Left ventricle myocardium superior (tissue), 1 donor: ENCODE measurements around the gene COMP. TPM values are rescaled to one million over a fixed set of nuclear protein-coding genes. Genes with fewer than 3 reads are reported as not detected.

Experiments used
- ATAC-seq: fragments of 200-7000 bp; cut with Tn5 transposase; one replicate; pipeline ENCODE4 v1.9.1; 2020; ENCODE audit warnings: mild to moderate bottlenecking, moderate library complexity
- DNase-seq: peaks from one replicate; pipeline ENCODE4 v3.0.0-alpha.2; 2020
- intact Hi-C: fragments of 100-400 bp; cut with micrococcal nuclease; formaldehyde crosslinking; loops from one replicate; pipeline ENCODE4 v1.11.0; 2022
- total RNA-seq: library from RNA; stranded (reverse); fragmentation: NEBNext Ultra II Directional; extraction: Animal tissue kit (Norgen Biotek cat#: 25700); gene quantifications from one replicate; pipeline ENCODE4 v1.2.1, GENCODE V29; 2021
- donor health status: DM: no; HTN: yes; CAD: no; lungs with severe emphysema.

Gene COMP
- total RNA-seq, 1 donor from 2014 or later, result not detected

DNA sequence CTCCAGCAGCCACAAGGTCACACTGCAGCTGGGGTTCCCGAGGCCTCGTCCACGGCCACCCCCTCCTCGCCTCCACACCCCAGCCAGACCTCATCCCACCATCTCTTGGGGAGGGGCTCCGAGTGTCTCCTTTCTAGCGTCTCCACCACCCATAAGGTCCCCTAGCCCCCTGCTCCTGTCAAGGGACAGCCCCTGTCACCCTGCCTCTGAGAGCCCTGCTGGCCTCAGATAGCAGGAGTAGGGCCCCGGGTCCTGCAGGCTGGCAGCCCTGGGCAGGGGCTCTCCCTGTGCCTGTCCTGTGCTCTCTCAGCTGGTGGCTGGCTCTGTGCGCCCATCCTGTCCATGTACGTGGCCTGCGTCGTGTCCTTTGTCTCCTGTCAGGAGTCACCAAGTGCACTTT lies 17.0 kb downstream of the COMP start:
- intact Hi-C loops, result no loop called here
- no peak for ATAC-seq
- DNase-seq, result no peak

DNA sequence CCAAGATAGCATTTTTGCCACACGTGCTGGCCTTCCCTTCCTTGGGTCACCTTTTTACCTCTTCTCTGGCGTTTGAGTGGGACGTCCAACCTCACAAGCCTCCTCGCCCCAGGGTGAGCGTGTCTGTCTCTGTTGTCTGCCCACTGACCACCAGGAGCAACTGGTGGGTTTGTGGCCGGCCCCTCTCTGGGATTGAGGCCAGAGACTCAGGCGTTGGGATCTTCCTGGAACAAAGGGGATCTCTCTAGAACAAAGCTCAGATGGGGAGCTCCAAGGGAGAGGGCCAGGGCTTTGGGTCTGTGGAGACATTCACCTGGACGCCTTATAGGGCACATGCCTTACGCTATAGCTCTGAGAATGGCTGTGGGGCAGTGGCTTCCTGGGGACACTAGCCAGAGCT lies 17.4 kb downstream of the COMP start:
- ATAC-seq (no peak), DNase-seq (no peak)
- intact Hi-C loops, result no loop called here

DNA sequence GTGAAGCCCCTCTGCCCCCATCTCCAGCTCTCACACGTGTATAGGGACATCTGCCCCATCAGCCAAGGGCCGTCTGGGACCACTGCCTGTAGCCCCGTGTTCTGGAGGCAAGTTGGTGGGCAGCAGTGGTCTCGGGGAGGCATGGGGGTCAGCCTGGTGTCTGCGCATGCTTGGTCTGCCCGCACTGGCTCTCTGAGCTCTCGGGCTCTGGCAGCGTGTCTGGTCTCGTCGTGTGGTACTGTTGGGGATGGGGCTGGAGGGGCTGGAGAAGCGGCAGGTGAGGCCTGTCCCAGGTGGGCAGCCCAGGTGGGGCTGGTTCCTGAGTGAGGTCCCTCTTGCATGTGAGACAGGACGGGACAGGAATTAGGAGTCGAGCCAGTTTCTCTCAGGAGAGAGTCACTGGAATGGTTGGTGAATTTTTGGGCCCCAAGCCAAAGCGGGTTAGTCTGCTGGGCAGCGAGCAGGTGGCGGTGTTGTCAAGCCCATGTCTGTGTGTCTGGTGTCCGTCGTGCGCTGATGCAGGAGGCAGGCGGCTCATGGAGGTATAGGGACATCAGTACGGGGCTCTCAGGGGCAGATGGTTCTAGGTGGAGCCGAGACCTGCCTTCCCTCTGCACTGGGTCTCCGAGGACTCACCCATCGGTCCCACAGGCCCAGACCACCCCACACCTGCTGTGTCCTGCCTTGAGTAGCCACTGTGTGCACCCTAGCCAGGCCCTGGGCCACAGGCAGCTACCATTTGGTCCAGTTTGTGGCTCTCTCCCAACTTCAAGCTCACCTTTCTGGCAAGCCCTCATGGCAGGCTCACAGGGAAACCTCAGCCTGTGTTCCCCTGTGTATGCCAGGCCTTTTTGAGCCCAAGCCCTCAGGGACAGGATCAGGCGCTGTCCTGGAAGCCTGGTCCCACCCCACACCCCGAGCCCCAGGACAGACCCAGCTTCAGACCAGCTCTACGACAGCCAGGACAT lies 18.2 kb downstream of the COMP start:
- intact Hi-C loops, result no loop called here
- DNase-seq (no peak), ATAC-seq (no peak)

DNA sequence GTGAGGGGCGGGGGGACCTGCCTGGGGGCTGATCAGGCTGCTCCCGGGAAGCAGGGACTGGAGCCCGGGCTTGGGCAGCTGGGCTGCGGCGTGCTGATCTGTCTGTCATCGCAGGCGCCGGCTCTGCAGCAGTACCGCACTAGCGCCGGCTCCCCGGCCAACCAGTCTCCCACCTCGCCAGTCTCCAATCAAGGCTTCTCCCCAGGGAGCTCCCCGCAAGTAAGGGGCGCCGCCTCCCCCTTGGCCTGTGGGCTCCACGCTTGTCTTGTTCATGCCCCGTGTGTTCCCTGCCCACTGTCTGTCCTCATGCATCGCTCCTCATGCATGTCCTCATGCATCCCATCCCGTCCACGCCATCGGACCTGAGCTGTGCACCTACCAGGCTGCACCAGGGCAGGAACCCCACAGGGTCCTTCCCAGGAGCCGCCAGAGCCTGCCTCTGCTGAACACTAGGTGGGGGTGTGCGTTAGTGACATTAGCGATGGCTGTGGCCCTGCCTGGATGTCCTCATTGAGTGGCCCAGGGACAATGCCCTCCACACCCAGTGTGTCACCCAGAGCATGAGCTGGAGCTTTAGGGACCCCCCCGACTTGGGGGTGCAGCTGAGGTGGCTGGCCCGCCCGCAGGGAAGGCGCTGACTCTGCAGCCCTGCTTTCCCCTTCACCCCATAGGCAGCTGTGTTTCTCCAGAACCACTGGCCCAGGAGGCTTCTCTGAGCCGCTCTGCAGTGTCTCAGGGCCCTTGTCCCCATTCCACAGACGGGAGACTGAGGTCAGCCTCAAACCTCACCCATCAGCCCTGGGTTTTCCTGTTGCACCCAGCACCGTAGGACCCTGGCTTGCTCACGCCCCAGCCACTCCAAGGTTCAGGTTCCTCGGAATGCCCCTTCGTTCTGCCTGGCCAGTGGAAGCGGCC lies 19.5 kb downstream of the COMP start:
- ATAC-seq (no peak), DNase-seq (no peak)
- intact Hi-C loops, result no loop called here

DNA sequence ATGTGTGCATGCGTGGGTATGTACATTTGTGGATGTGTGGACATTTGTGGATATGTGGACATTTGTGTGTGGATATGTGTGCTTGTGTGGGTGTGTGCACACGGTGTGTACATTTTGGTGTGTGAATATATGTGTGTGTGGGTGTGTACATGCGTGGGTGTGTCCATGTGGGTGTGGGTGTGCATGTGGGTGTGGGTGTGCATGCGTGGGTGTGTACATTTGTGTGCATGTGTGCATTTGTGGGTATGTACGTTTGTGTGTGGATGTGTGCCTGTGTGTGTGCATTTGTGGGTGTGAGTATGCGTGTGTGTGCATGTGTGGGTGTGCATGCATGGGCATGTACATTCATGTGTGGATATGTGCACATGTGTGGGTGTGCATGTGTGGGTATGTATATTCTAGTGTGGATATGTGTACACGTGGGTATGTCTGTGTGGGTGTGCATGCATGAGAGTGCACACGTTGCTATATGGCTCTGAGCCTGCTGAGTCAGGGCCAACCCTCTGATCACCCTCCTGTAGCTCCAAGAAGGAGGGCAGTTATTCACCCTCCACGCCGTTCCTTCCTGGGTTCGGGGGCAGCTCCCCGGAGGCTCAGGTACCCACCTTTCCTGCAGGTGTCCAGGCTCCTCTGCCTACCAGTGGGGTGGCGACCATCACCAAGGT lies 20.3 kb downstream of the COMP start:
- ATAC-seq, result no peak
- no peak for DNase-seq
- intact Hi-C loops, result no loop called here

DNA sequence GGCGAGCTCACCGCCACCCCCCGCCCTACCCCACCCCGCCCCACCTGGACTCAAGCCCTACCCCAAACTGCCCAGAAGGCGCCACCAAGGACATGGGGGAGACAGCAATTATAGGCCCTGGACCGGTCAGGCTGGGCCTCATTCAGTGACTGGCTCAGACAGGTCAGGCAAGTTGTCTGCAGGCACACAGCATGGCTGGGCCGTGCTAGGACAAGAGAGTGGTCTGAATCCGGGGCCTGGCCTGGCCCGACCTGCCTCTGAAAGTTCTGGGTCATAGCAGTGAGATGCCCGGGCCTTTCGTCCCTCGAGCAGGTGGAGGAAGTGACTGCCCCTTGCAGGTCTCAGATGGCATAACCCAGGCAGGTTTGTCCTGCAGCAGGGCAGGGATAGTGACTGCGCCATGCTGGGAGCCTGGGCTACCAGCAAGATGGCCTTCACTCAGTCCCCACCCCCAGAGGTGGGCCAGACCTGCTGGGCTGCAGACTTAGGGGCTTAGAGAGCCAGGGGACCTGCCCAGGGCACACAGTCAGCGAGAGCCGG lies 21.0 kb downstream of the COMP start:
- DNase-seq (no peak), ATAC-seq (no peak)
- intact Hi-C loops, result no loop called here

DNA sequence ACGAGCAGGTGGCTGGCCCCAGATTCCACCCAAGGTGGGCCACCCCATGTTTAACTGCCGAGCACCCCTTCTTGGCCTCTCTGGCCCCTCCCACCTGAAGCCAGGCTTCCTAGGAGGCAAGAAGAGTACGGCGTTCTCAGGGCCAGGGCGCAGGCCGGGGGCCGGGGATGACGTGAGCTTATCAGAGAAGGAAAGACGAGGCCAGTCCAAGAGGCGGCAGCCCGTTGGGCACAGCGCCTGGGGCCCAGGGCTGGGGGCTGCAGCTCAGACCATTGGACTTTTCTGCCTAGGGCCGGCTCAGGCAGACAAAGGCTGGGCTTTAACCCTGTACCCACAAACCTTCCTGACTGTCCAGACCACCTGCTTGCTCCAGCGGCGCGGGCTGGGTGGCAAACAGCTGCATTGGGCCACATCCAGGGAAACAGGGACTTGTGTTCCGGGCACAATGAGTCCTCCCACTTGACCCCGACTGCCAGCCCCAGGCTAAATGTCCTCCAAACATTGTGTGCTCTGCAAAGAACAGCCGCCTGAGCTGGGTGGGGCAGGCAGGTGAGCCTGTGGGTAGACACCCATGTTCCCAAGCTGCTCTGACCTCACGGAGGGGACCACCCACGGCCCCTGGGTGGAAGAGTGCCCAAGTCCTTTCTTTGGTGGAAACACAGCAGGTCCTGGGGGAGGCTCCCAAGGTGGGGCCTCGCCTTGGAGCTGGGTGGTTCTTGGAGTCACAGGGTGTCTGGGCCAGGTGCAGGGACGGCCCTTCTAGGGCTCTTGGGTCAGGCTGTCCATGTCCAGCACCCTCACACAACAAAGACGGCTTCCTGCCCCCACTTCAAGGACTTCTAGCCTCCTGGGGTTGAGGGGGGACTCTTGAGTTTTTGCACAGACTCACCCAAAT lies 21.9 kb downstream of the COMP start:
- DNase-seq (no peak), ATAC-seq (no peak)
- intact Hi-C loops, result no loop called here

DNA sequence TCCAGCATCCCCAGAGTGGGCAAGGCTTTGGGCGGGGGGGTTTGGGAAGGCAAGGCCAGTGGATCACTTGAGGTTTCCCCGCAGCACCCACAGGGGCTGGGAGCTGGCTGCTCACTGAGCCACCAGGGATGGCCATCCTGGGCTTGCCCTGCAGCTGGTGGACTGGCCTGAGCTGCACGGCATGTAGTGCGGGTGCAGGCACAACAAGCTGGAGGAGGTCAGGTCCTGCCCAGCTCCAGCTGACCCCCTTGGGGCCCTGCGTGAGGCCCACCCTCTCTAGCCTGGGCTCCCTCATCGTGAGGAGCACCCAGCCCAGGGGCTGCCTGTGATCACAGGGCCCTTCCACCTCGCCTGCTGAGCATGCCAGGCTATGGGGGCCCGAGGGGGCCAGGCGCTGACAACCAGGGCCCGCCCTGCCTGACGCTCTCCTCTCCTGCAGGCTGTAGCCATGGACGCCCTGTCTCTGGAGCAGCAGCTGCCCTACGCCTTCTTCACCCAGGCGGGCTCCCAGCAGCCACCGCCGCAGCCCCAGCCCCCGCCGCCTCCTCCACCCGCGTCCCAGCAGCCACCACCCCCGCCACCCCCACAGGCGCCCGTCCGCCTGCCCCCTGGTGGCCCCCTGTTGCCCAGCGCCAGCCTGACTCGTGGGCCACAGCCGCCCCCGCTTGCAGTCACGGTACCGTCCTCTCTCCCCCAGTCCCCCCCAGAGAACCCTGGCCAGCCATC lies 22.9 kb downstream of the COMP start:
- intact Hi-C loops, result no loop called here
- DNase-seq (no peak), ATAC-seq (no peak)

DNA sequence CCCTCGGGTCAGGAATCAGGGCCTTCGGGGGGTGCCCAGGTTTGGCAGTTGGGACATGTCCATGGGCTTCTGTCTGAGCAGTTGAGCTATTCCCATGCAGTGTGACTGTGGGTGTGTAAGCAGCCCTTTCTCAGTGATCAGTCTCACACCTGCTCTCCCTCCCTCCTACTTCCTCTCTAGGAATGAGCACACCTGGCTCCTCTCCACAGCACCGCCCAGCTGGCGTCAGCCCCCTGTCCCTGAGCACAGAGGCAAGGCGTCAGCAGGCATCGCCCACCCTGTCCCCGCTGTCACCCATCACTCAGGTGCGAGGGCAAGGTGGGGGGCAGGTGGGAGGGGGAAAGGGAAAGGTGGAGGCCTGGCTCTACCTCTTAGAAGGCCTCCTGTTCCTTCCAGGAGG lies 25.9 kb downstream of the COMP start:
- no peak for ATAC-seq
- intact Hi-C loops, result no loop called here
- no peak for DNase-seq

DNA sequence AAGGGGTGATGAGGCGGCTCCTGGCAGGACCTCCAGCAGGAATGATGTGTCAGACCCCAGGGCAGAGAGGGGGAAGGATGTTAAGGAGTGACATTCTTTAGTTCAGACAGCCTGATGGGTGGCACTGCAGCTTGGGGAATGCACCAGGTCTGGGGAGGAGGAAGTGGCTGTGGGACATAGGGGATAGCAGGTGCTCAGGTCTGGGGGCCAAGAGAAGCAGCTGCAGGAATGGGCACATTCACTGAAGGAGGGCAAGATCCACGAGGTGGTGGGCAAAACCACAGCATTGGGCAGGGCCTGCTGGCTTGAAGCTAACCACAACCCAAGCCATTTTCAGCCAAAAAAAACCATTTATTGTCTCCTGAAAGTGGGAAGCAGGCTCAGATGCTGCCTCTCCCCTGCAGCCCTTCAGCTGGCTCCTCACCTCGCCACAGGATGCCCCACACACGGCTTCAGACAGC lies 26.5 kb downstream of the COMP start:
- ATAC-seq (no peak), DNase-seq (no peak)
- intact Hi-C loops, result no loop called here

DNA sequence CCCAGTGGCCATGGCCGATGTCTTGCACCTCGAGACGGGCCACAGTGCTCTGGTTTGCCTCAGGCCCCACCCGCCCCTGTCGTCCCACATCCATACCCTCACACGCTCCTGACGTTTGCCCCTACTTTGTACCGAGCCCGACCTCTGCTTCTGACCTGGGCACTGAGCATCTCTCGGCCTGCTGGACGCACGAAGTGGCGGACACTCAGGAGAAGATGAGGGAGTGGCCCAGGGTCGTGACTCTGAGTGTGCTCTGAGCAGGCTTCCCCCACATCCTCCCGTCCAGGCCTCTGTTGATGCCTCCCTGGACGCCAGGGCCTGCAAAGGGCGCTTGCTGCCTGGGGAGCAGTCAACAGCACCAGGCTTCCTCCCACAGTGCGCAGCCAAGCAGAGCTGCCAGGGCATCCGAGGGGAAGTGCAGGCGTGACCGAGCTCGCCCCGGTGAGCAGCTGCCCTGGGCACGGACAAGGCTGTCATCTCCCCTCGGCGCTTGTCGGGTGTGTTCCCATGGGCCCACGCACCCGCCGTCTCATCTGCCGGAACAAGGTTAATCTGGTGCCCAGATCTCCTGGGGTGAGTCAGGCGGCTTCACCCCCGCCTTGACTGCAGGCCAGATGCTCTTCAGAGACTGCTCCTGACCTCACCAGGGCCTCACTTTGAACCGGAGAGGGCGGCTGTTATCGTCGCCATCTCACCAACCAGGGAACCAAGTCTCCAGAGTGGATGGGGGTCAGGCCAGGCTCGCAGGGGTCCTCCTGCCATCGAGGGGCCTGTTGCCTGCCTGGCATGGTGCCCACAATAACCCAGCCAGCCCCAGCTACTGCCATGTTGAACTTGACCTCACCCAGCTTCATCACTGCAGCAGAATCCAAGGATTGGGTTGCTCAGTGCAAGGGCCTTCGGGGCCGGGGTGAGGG lies 27.2 kb downstream of the COMP start:
- DNase-seq (no peak), ATAC-seq (no peak)
- intact Hi-C loops, result no loop called here

DNA sequence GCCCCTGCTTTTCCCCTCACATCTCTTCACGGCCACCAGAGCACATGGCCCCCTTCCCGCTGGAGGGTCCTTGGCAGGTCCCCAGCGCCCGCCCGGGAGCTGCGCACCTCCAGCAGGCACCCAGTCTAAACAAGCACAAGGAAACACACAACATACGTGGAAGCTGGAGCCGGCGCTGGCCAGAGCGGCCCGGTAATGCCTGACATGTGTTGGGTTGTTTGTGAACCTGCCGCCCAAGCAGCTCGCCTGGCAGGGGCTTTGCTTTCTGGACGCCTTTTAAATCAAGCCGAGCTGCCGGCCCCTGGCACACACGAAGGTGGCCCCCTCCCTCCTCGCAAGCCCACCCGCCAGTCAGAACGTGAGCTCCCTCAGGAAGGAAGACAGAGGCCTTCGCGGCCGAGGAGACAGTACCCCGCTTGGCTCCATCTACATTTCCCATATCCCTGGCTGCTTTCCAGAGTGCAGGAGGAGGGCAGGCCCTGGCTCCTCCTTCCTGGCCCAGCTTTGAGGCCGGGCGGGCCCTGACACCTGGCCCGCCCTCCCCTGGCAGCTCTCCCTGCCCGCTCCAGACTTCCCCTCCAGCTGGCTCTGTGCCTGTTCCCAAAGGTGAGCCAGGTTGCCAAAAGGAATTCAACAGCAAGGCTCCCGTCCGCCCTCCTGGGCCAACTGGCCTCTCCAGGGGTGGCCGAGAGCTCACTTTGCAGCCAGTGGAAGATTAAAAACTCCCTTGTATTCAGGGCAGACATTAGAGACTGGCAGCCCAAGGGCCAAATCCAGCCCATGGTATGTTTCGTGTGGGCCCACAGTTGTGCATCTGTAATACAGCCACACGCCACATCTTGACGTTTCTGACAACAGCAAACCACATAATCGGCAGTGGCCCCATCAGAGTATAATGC lies 28.7 kb downstream of the COMP start:
- peak; percentile 92 for ATAC-seq
- intact Hi-C loops, result no loop called here
- peak; percentile 81 for DNase-seq

DNA sequence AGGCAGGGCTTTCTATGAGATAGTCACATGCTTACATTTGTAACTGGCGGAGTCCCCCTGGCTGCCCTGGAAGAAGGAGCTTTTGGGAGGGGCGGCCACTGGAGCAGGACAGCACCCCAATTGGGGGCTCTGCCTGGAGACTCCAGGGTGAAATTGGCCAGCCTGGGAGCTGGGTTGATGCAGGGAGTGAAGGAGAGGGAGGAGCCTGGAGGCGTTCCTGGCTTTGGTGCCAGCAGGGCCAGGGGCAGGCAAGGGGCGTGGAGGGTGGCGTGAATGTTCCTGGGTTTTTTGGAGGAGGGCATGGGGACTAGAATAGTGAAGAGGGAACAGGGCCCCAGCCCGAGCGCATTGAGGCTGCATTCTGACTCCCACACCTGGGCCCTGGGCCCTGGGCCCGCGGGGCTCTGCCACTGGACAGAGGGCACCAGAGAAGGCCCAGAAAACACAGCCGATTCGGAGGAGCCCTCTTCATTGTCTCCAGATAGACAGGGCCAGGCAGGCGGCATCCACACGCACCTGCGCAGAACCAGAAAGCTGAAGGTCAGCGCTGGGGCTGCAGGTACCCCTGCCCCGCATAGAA lies 29.5 kb downstream of the COMP start:
- ATAC-seq (no peak), DNase-seq (no peak)
- intact Hi-C loops, result no loop called here

DNA sequence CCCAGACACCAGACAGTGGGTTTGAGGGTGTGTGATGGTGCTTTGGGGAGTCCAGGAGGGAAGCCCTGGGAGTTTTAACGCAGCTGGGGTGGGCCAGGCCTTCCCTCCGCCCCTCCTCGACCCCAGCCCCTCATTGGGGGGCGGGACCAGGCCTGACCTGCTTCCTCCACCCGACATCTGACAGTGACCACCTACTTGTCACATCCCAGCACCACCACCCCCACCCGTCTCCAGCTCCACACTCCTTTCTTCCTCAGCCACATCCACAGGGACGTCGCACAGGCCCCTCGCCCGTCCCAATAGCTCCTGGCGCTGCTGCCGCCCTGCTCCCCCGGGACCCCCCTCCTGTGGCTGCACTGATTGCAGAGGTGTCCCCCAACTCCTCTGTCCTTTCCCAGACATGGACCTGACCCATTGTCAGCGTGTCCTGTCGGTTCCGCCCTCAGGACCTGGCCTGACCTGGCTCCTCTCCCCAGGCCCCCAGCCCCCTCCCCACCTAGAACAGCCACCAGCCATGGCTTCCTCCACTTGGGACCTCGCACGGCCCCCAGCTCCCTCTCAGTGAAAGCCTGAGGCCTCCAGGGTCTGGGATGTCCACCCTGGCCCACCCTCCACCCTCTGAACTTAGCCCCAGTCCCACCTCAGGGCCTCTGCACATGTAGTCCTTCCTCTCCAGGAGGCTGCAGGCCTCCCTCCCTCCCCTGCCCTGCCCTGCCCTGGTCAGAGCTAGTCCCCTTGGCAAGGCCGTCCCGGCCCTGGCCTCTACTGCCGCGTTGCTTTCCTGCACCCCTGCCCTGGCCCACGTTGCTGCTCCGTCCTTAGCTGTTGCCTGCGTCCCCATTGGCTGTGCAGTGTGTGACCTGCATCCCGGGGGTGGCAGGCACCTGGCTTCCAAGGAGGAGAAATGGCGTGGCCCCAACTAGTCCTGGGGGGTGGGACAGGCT lies 30.4 kb downstream of the COMP start:
- intact Hi-C loops, result no loop called here
- ATAC-seq (no peak), DNase-seq (no peak)
